Bronchial smooth muscle cell (primary cell): Measurements from ENCODE around the gene ZNF593OS. TPM values are rescaled to one million over a fixed set of nuclear protein-coding genes. Genes with fewer than 3 reads are reported as not detected.

Experiments
- total RNA-seq: library from RNA; depleted of rRNA; stranded (reverse); fragments of >200 nt; gene quantifications from 2 replicates; pipeline ENCODE4 v1.2.1, GENCODE V29; 2014

ZNF593OS gene
- total RNA-seq = not detected in 2 replicates

DNA sequence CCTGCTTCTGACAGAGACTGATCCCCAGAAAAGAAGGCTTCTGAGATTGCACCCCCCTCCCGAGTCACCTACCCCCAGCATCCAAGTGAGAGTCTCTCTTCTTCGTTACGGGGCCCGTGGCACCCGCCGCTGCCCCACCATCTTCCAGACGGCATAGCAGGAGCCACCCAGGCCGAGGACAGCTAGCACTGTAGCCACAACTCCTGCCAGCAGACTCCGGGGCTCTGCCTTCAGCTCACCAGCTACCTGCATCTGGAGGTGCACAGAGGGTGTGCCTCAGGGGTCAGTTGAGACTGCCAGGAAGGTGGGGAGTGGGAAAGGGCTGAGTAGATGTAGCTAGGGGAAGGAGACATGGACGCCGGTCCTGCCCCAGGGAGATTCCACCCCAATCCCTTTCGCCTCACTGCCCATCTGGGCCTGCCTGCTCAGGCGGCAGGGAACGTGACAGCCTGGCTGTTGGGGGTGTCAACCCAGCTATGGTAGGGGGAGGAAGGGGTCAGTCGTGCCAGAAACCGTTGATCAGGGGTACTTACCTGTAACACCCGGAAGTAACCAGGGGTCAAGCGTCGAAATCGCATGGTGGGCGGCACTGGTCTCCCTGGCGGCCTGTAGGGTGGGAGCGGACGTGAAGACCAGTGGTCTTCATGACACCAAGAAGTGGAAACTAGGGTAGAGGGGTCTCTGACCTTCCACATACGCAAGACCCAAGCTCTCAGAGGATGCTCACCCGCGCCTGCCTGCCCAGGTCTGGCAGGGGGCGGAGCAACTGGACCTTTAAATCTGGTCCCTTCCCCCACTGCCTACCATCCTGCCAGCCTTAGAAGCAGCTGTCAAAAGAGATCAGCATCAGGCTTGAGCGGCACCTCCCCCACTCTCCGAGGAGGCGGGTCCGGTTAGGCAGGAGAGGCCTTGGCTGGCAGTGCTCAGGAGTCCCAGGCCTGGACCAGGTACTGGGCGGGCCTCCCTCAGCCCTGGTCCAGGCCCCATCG lies at the start of gene ZNF593OS:
TSS of gene ZNF593OS (minus strand) at position 749 of the 989 bp plus-strand sequence. CDS start at position 578, 171 bp downstream.

DNA sequence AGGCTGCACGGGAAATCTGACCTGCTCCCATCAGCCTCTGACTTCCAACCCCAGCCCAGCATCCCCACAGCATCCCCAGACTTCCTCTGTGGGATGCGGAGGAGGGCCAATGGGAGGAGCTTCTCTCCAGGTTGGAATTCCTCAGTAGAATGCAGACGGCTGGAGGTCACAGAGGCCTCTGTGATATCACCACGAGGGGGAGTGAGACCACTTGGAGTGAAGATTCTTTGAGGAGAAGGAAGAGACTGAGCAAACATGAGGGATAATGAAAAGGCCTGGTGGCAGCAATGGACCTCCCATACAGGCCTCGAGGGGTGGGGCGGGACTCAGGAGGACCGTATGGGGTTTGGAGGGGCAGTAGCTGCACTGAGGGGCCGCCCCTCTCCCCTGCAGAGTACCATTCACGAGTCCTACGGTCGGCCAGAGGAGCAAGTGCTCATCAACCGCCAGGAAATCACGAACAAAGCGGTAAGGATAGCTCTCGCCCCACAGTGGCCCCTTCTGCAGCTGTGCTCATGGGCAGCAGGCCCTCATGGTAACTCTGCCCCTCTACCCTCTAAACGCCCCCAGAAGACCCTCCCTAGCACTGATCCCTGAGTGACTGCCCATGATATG lies 18.8 kb upstream of the ZNF593OS start, which contains the start of gene CATSPER4:
TSS of gene CATSPER4 (plus strand) at position 230 of the 615 bp plus-strand sequence. CDS start at position 256, 26 bp downstream.

DNA sequence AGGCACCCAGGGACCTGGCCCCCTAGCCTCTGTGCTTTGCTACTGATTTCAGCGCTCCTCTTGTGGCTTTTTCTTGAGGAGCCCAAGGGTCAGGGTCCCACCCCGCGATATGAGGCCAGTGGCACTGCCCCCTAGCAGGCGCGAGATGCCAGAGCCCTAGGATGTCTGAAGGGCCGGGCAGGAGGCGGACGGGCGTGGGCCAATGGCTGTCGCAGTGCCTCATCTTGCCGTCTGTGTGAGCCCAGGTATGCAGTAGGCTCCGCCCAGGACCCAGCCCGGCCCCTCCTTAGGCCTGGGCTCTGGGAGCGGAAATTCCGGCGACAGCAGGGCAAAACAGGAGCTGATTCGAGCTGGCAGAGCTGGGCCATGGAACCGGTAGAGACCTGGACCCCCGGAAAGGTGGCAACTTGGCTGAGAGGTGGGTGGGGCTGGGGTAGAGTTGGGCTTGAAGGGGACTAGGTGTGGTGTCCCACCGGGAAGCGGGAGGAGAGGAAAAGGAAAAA lies 5.6 kb upstream of the ZNF593OS start, which contains the start of gene CNKSR1:
TSS of gene CNKSR1 (plus strand) at position 310 of the 503 bp plus-strand sequence. CDS start at position 367, 57 bp downstream.

GRCh38 chr1:26169669-26170471 lies 1.8 kb downstream of the ZNF593OS start, which contains the start of gene ZNF593:
Gene ZNF593, plus strand, starts transcription at chr1:26169908. Its CDS starts 76 bp downstream, at chr1:26169984.

GRCh38 chr1:26168410-26169197 lies 3.0 kb downstream of the ZNF593OS start, which contains the start of gene C1orf232:
Gene C1orf232, minus strand, starts transcription at chr1:26168963. Its CDS starts 464 bp downstream, at chr1:26168499.

GRCh38 chr1:26158908-26159742 lies 12.5 kb downstream of the ZNF593OS start, which contains the start of gene FAM110D:
Gene FAM110D, plus strand, starts transcription at chr1:26159079. Its CDS starts 2,213 bp downstream, at chr1:26161292.

Other genes with a start within 250 kb of the ZNF593OS start
- gene PAFAH2, start 173.8 kb downstream of the ZNF593OS start, total RNA-seq = 5.2 and 6.1 TPM in 2 replicates
- 0.09 and 0.47 TPM in 2 replicates for gene EXTL1, start 150.1 kb downstream of the ZNF593OS start, total RNA-seq
- gene SLC30A2, start 125.7 kb downstream of the ZNF593OS start, total RNA-seq = not detected in 2 replicates
- gene TRIM63, start 104.2 kb downstream of the ZNF593OS start, total RNA-seq = not detected in 2 replicates
- 3.4 and 3.9 TPM in 2 replicates for gene PDIK1L, start 60.0 kb downstream of the ZNF593OS start, total RNA-seq
- gene FAM110D, start 12.8 kb downstream of the ZNF593OS start, total RNA-seq = not detected in 2 replicates
- not detected in 2 replicates for gene C1orf232, start 2.9 kb downstream of the ZNF593OS start, total RNA-seq
- 16.1 and 25.8 TPM in 2 replicates for gene ZNF593, start 1.9 kb downstream of the ZNF593OS start, total RNA-seq
- not detected in 2 replicates for gene CNKSR1, start 5.7 kb upstream of the ZNF593OS start, total RNA-seq
- gene CATSPER4, start 18.8 kb upstream of the ZNF593OS start, total RNA-seq = not detected in 2 replicates
- gene CEP85, start 62.4 kb upstream of the ZNF593OS start, total RNA-seq = 2.7 and 3.8 TPM in 2 replicates
- gene SH3BGRL3, start 108.3 kb upstream of the ZNF593OS start, total RNA-seq = 31.1 and 52.8 TPM in 2 replicates
- 5.2 and 7.5 TPM in 2 replicates for gene UBXN11, start 134.8 kb upstream of the ZNF593OS start, total RNA-seq
- gene CD52, start 146.1 kb upstream of the ZNF593OS start, total RNA-seq = not detected in 2 replicates
- under 0.01 TPM in 1 of 2 replicates, not detected in the other for gene CRYBG2, start 182.3 kb upstream of the ZNF593OS start, total RNA-seq
- gene ZNF683, start 200.9 kb upstream of the ZNF593OS start, total RNA-seq = not detected in 2 replicates
- gene LIN28A, start 239.0 kb upstream of the ZNF593OS start, total RNA-seq = under 0.01 TPM in 1 of 2 replicates, not detected in the other